Natural killer cell treated with Interleukin-12 subunit alpha and Interleukin-12 subunit beta and Interleukin-15 and Interleukin-18, amount 100 ng/mL, for 72 hours (primary cell): Measurements from ENCODE around the gene GNA12. TPM values are rescaled to one million over a fixed set of nuclear protein-coding genes. Genes with fewer than 3 reads are reported as not detected.

ENCODE experiments used
- ATAC-seq, 2 donors: fragments of 150-1000 bp; cut with Tn5 transposase in 1 of 2; sonication (Bioruptor Pico), chemical (Tn5 transposase) in 1 of 2; 2 replicates each; pipeline ENCODE4 v1.10.0; 2021
- DNase-seq: peaks from one replicate; pipeline ENCODE4 v3.0.0; 2022; ENCODE audit warnings: low spot score
- H3K27ac Mint-ChIP-seq, 2 donors: 1 replicate in 1 of 2; 2 replicates in 1 of 2; pipeline ENCODE4 v1.8.0; 2022; ENCODE audit warnings: mixed read lengths in 2 of 2, mild to moderate bottlenecking in 1 of 2, moderate library complexity in 1 of 2
- H3K27me3 Mint-ChIP-seq, 2 donors: 1 replicate in 1 of 2; 2 replicates in 1 of 2; pipeline ENCODE4 v1.8.0; 2022; ENCODE audit warnings: mixed read lengths in 2 of 2
- H3K36me3 Mint-ChIP-seq: one replicate; pipeline ENCODE4 v1.8.0; 2022; ENCODE audit warnings: mixed read lengths
- H3K4me1 Mint-ChIP-seq, 2 donors: 1 replicate in 1 of 2; 2 replicates in 1 of 2; pipeline ENCODE4 v1.8.0; 2022; ENCODE audit warnings: low read depth in 2 of 2, mixed read lengths in 2 of 2, mild to moderate bottlenecking in 1 of 2
- H3K4me3 Mint-ChIP-seq: one replicate; pipeline ENCODE4 v1.8.0; 2022; ENCODE audit warnings: mixed read lengths
- H3K9me3 Mint-ChIP-seq: 2 replicates; pipeline ENCODE4 v1.8.0; 2022; ENCODE audit warnings: mixed read lengths
- total RNA-seq, 2 donors: library from RNA; stranded (reverse); gene quantifications; one replicate each; pipeline ENCODE4 v1.2.3, GENCODE V29; 2022

Gene GNA12
- total RNA-seq, 2 donors from 2014 or later = 15.5 to 27.1 TPM

- H3K27me3 Mint-ChIP-seq = no peaks in the 10 kb centered on the region
- no peaks in the 10 kb centered on the region for H3K36me3 Mint-ChIP-seq
- H3K27ac Mint-ChIP-seq = no peak overlapping the region
- no peak for DNase-seq
- no peaks in the 10 kb centered on the region for H3K9me3 Mint-ChIP-seq
- no peak overlapping the region for H3K4me3 Mint-ChIP-seq
- ATAC-seq = no peak
- peaks cover 11 to 13% of the 10 kb centered on the region in 2 donors for H3K4me1 Mint-ChIP-seq
Measured at GRCh38 chr7:2775785-2776184, 68.3 kb downstream of the GNA12 start.

GRCh38 chr7:2775376-2775775, 68.7 kb downstream of the GNA12 start:
- H3K27ac Mint-ChIP-seq = no peak overlapping the region
- ATAC-seq (no peak), DNase-seq (no peak)
- no peaks in the 10 kb centered on the region for H3K9me3 Mint-ChIP-seq
- no peak overlapping the region for H3K4me3 Mint-ChIP-seq
- no peaks in the 10 kb centered on the region for H3K36me3 Mint-ChIP-seq
- H3K27me3 Mint-ChIP-seq = no peaks in the 10 kb centered on the region
- H3K4me1 Mint-ChIP-seq = peaks cover 11 to 15% of the 10 kb centered on the region in 2 donors

GRCh38 chr7:2774935-2775334, 69.2 kb downstream of the GNA12 start:
- no peaks in the 10 kb centered on the region for H3K27me3 Mint-ChIP-seq
- no peaks in the 10 kb centered on the region for H3K9me3 Mint-ChIP-seq
- H3K36me3 Mint-ChIP-seq = no peaks in the 10 kb centered on the region
- H3K4me1 Mint-ChIP-seq = peaks cover 11 to 17% of the 10 kb centered on the region in 2 donors
- H3K27ac Mint-ChIP-seq = no peak overlapping the region
- ATAC-seq (no peak), DNase-seq (no peak)
- no peak overlapping the region for H3K4me3 Mint-ChIP-seq

- no peak for DNase-seq
- no peak for ATAC-seq
- Mint-ChIP-seq H3K36me3 (no peaks in the 10 kb centered on the region), H3K4me1 (peaks cover 11 to 17% of the 10 kb centered on the region in 2 donors), H3K27me3 (no peaks in the 10 kb centered on the region), H3K9me3 (no peaks in the 10 kb centered on the region), H3K4me3 (no peak overlapping the region), H3K27ac (no peak overlapping the region)
Measured at GRCh38 chr7:2774280-2774679, 69.8 kb downstream of the GNA12 start.

- Mint-ChIP-seq H3K9me3 (no peaks in the 10 kb centered on the region), H3K27me3 (no peaks in the 10 kb centered on the region), H3K36me3 (no peaks in the 10 kb centered on the region), H3K4me1 (peaks cover 11 to 17% of the 10 kb centered on the region in 2 donors), H3K4me3 (no peak overlapping the region), H3K27ac (no peak overlapping the region)
- DNase-seq (no peak), ATAC-seq (no peak)
Measured at GRCh38 chr7:2773608-2774007, 70.5 kb downstream of the GNA12 start.

GRCh38 chr7:2771274-2771731, 72.8 kb downstream of the GNA12 start:
- Mint-ChIP-seq H3K27me3 (no peaks in the 10 kb centered on the region), H3K4me3 (no peak overlapping the region), H3K27ac (no peak overlapping the region), H3K9me3 (no peaks in the 10 kb centered on the region), H3K4me1 (peaks cover 11 to 17% of the 10 kb centered on the region in 2 donors), H3K36me3 (no peaks in the 10 kb centered on the region)
- no peak for DNase-seq
- no peak for ATAC-seq

GRCh38 chr7:2764621-2765020, 79.5 kb downstream of the GNA12 start:
- Mint-ChIP-seq H3K27me3 (no peaks in the 10 kb centered on the region), H3K27ac (no peak overlapping the region), H3K36me3 (no peaks in the 10 kb centered on the region)

GRCh38 chr7:2763597-2763996, 80.5 kb downstream of the GNA12 start:
- peaks cover 4% of the 10 kb centered on the region for H3K36me3 Mint-ChIP-seq
- no peak for DNase-seq
- no peak overlapping the region for H3K4me3 Mint-ChIP-seq
- no peak overlapping the region for H3K27ac Mint-ChIP-seq
- no peaks in the 10 kb centered on the region for H3K27me3 Mint-ChIP-seq
- peaks cover 21 to 24% of the 10 kb centered on the region in 2 donors for H3K4me1 Mint-ChIP-seq
- ATAC-seq = no peak
- H3K9me3 Mint-ChIP-seq = no peaks in the 10 kb centered on the region

More at GRCh38 chr7:2764621-2765020, 79.5 kb downstream of the GNA12 start:
- no peaks in the 10 kb centered on the region for H3K9me3 Mint-ChIP-seq
- H3K4me1 Mint-ChIP-seq = peaks cover 13 to 17% of the 10 kb centered on the region in 2 donors
- no peak overlapping the region for H3K4me3 Mint-ChIP-seq
- DNase-seq (no peak), ATAC-seq (no peak)

- peak overlapping the region in 1 of 2 donors; percentile 6 for H3K27ac Mint-ChIP-seq
- peaks cover 35 to 37% of the 10 kb centered on the region in 2 donors for H3K4me1 Mint-ChIP-seq
- no peak for ATAC-seq
- H3K9me3 Mint-ChIP-seq = no peaks in the 10 kb centered on the region
- no peaks in the 10 kb centered on the region for H3K27me3 Mint-ChIP-seq
- DNase-seq = no peak
- peaks cover 4% of the 10 kb centered on the region for H3K36me3 Mint-ChIP-seq
- H3K4me3 Mint-ChIP-seq = no peak overlapping the region
Measured at GRCh38 chr7:2761801-2762497, 82.2 kb downstream of the GNA12 start.

GRCh38 chr7:2761131-2761624, 82.9 kb downstream of the GNA12 start:
- H3K27ac Mint-ChIP-seq = peak overlapping the region in 1 of 2 donors; percentile 45
- no peak for ATAC-seq

GRCh38 chr7:2760098-2760889, 83.8 kb downstream of the GNA12 start:
- Mint-ChIP-seq H3K9me3 (no peaks in the 10 kb centered on the region), H3K27me3 (no peaks in the 10 kb centered on the region), H3K4me3 (peak overlapping the region; percentile 74), H3K27ac (peak overlapping the region; percentile 45 to 82), H3K4me1 (peaks cover 34 to 41% of the 10 kb centered on the region in 2 donors), H3K36me3 (peaks cover 4% of the 10 kb centered on the region)
- DNase-seq = no peak
- ATAC-seq = peak in 1 of 2 donors; percentile 21

More at GRCh38 chr7:2761131-2761624, 82.9 kb downstream of the GNA12 start:
- DNase-seq = no peak
- no peaks in the 10 kb centered on the region for H3K9me3 Mint-ChIP-seq
- no peak overlapping the region for H3K4me3 Mint-ChIP-seq
- peaks cover 4% of the 10 kb centered on the region for H3K36me3 Mint-ChIP-seq
- peaks cover 37 to 39% of the 10 kb centered on the region in 2 donors for H3K4me1 Mint-ChIP-seq
- H3K27me3 Mint-ChIP-seq = no peaks in the 10 kb centered on the region

- no peak for ATAC-seq
- peaks cover 4% of the 10 kb centered on the region for H3K36me3 Mint-ChIP-seq
- peak overlapping the region; percentile 74 for H3K4me3 Mint-ChIP-seq
- no peak for DNase-seq
- peaks cover 34 to 41% of the 10 kb centered on the region in 2 donors for H3K4me1 Mint-ChIP-seq
- H3K9me3 Mint-ChIP-seq = no peaks in the 10 kb centered on the region
- no peaks in the 10 kb centered on the region for H3K27me3 Mint-ChIP-seq
- H3K27ac Mint-ChIP-seq = peak overlapping the region; percentile 82 to 87
Measured at GRCh38 chr7:2759736-2760097, 84.4 kb downstream of the GNA12 start.

- DNase-seq (no peak), ATAC-seq (peak in 1 of 2 donors; percentile 11)
- H3K27ac Mint-ChIP-seq = peak overlapping the region; percentile 82 to 87
- peak overlapping the region; percentile 84 for H3K4me3 Mint-ChIP-seq
- no peaks in the 10 kb centered on the region for H3K9me3 Mint-ChIP-seq
- peaks cover 4% of the 10 kb centered on the region for H3K36me3 Mint-ChIP-seq
- H3K4me1 Mint-ChIP-seq = peaks cover 34 to 41% of the 10 kb centered on the region in 2 donors
- H3K27me3 Mint-ChIP-seq = no peaks in the 10 kb centered on the region
Measured at GRCh38 chr7:2758673-2759616, 85.2 kb downstream of the GNA12 start.
